ENCODE measurements around the gene TMEM126B.

The TMEM126B gene

DNA sequence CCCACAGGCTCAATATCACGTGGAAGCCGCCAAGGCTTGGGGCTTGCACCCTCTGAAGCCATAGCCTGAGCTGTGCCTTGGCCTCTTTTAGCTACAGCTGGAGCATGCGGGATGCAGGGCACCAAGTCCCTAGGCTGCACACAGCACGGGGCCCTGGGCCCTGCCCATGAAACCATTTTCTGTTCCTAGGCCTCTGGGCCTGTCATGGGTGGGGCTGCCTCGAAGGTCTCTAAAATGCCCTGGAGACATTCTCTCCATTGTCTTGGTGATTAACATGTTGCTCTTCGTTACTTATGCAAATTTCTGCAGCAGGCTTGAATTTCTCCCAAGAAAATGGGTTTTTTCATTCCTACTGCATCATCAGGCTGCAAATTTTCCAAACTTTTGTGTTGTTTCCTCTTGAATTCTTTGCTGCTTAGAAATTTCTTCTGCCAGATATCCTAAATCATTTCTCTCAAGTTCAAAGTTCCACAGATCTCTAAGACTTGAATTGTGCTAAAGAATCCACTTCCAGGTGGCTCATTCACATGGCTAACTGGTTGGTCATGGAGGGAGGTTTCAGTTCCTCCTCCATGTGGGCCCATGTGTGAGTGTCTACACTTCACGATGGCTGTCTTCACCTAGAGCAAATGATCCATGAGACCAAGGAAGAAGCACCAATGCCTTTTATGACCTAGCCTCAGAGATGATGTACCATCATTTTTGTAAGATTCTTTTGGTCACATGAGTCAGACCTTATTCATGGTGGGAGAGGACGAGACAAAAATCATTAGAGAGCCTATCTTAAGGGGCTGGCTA lies 43.9 kb downstream of the TMEM126B start:
- H3K4me3 ChIP-seq (ENCODE audit: low read depth, low read length): no peak overlapping the region
- TF ChIP-seq, protein P1, sequence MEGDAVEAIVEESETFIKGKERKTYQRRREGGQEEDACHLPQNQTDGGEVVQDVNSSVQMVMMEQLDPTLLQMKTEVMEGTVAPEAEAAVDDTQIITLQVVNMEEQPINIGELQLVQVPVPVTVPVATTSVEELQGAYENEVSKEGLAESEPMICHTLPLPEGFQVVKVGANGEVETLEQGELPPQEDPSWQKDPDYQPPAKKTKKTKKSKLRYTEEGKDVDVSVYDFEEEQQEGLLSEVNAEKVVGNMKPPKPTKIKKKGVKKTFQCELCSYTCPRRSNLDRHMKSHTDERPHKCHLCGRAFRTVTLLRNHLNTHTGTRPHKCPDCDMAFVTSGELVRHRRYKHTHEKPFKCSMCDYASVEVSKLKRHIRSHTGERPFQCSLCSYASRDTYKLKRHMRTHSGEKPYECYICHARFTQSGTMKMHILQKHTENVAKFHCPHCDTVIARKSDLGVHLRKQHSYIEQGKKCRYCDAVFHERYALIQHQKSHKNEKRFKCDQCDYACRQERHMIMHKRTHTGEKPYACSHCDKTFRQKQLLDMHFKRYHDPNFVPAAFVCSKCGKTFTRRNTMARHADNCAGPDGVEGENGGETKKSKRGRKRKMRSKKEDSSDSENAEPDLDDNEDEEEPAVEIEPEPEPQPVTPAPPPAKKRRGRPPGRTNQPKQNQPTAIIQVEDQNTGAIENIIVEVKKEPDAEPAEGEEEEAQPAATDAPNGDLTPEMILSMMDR (IDR thresholded peaks at IDR 0.05; ENCODE audit: control insufficient read depth, extremely low read depth, insufficient read depth): no peak
- DNase-seq (ENCODE audit: low read depth): no peak

DNA sequence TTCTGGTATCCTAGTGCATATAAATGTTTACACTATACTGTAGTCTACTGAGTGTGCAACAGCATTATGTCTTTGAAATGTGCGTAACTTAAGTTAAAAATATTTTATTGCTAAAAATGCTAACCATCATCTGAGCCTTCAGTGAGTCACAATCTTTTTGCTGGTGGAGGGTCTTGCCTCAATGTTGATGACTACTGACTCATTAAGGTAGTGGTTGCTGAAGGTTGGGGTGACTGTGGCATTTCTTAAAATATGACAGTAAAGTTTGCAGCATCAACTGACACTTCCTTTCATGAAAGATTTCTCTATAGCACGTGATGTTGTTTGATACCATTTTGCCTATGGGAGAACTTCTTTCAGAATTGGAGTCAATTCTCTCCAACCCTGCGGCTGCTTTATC lies 45.0 kb downstream of the TMEM126B start:
- no peak for DNase-seq (ENCODE audit: low read depth)
- TF ChIP-seq, protein P1 (IDR thresholded peaks at IDR 0.05; ENCODE audit: control insufficient read depth, extremely low read depth, insufficient read depth): no peak
- H3K4me3 ChIP-seq (ENCODE audit: low read depth, low read length): no peak overlapping the region

DNA sequence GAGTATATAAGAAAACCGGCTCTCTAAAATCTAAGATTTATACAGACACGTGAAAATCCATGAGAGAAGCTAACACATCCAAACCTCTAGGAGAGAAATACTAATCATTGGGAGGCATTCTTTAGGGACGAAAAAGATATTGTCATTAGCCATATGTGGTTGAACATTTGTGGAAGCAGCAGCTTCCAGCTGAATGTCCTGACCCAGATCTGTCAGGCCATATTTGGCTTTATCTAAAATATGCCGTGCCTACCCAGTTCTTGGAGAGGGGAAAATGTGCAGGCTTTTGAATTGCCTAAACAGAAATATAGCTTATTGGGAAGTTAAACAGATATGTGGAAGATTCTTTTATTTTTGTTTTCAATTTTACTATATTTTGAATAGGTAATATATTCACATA lies 51.2 kb downstream of the TMEM126B start:
- DNase-seq (ENCODE audit: low read depth): no peak
- no peak overlapping the region for H3K4me3 ChIP-seq (ENCODE audit: low read depth, low read length)
- TF ChIP-seq, protein P1 (IDR thresholded peaks at IDR 0.05; ENCODE audit: control insufficient read depth, extremely low read depth, insufficient read depth): no peak

DNA sequence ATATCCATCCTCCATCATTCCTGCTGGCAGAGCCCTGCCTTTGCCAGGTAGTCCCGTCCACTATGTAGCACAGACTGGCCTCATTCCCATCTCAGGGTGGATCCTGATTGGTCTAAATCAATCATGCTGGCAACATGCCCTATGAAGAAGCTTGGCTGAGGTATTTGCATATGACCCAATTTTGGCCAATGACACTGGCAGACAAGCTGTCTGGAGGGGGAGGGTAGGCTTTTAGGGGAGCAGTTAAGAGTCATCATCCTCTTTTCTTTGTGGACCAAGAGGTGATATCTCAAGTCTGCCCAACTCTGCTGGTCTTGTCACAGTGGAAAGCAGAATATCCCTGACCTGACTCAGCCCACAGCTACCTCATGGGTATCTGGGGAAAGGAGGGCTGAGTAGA lies 52.5 kb downstream of the TMEM126B start:
- DNase-seq (ENCODE audit: low read depth): no peak
- H3K4me3 ChIP-seq (ENCODE audit: low read depth, low read length): no peak overlapping the region
- TF ChIP-seq, protein P1 (IDR thresholded peaks at IDR 0.05; ENCODE audit: control insufficient read depth, extremely low read depth, insufficient read depth): no peak

DNA sequence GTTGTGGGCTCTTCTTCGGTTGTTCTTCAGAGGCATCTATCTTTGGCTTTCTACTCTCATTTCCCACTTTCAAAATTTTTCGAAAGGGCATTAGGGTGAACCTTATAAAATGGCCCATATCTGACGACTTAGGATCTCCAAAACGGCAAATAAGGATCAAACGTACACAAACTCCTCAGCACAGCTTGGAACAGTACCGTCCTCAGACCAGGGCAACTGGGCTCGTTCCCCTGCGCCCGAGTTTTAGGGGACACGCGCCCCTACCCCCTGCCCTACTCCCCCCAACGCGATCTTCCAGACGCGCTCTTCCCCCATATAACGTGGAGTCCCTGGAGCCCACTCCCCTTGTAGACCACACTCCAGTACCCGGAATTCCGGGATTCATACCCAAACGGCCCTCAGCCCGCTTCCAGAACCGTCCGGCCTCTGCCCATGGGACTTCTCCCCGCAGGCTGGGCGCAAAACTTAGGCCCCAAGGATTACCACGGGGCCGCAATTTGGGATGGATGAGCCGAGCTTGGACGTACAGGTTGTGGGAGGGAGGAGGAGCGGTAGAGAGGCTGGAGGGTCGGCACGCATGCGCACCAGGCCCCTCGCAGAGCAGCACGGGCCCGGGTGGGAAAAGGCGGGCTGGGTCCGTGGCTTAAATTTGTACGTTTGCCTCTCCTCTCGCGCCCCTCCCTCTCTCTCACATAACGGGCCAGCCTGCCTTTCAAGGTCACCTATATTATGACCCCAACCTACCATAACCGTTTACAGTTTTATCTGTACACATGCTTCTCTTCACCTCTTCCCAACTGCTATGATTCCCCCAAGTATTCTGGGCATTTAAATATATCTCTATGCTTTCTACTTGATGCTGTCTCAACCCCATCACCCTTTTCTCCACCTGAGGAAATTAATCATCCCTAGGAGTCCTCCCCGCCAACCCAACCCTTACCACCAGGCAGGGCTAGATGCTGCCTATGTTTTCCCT lies 54.2 kb downstream of the TMEM126B start:
- no peak for DNase-seq (ENCODE audit: low read depth)
- TF ChIP-seq, protein P1 (IDR thresholded peaks at IDR 0.05; ENCODE audit: control insufficient read depth, extremely low read depth, insufficient read depth): no peak
- no peak overlapping the region for H3K4me3 ChIP-seq (ENCODE audit: low read depth, low read length)

DNA sequence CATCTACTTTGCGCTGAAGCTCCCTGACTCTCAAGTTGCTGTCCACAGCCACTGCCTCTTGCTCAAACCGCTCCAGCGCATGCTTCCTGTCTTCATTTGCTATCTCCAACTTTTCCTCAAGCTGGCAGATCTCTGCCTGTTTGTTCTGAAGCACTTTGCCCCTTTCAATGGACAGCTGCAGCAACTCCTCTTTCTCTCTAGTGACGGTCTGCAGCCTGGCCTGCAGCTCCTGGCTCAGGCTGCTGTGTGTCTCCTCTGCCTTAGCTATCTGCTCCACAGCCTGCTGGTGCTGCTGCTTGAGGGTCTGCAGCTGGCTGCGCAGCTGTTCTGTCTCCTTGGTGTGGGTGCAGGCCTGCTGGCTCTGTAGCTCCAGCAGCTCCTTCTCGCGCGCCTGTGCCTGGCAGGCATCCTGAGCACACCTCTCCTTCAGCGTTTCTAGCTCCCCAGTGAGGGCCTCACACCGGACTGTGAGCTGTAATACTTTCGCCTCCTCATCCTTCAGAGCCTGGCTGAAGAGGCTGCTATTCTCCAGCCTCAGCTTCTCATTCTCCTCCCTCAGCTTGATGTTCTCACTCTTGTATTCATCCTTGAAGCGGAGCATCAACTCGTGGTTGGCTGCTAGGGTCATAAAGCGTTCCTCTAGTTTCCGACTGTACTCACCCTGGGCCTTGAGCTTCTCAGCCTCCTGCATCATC lies 56.9 kb downstream of the TMEM126B start:
- DNase-seq (ENCODE audit: low read depth): no peak
- no peak overlapping the region for H3K4me3 ChIP-seq (ENCODE audit: low read depth, low read length)
- TF ChIP-seq, protein P1 (IDR thresholded peaks at IDR 0.05; ENCODE audit: control insufficient read depth, extremely low read depth, insufficient read depth): no peak

All from LNCaP clone FGC (cell line).